ENCODE measurements around the gene ZNF48. TPM values are rescaled to one million over a fixed set of nuclear protein-coding genes. Genes with fewer than 3 reads are reported as not detected.

Gene ZNF48
- total and polyA plus RNA-seq, 2 donors (not counting 1 experiment from before 2014, with no cell fraction given): 3.2 to 7.3 TPM

- Histone ChIP-seq H3K27ac (ENCODE audit: insufficient read depth, low read length) (no peak overlapping the region), H2AFZ (ENCODE audit: low read length) (peak overlapping the region; percentile 82), H3K79me2 (ENCODE audit: control insufficient read depth, insufficient read depth, low read length) (no peaks in the 10 kb centered on the region), H4K20me1 (ENCODE audit: control insufficient read depth, extremely low read depth, insufficient read depth, low read length) (no peaks in the 10 kb centered on the region), H3K4me2 (ENCODE audit: extremely low read depth, insufficient read depth, low read length) (peak overlapping the region; percentile 51), H3K27me3 (ENCODE audit: control insufficient read depth, insufficient read depth, low read length) (no peaks in the 10 kb centered on the region), H3K4me3 (replicated peaks in 1 of 4; ENCODE audit: control extremely low read depth in 1 of 4, insufficient read depth in 1 of 4, low read depth in 3 of 4, low read length in 4 of 4) (peak overlapping the region in 3 of 4 experiments; percentile 51 to 59 (median 57)), H3K4me1 (ENCODE audit: control insufficient read depth, extremely low read depth, insufficient read depth, low read length) (no peaks in the 10 kb centered on the region), H3K9me3 (ENCODE audit: control insufficient read depth, insufficient read depth, low read depth, low read length) (no peaks in the 10 kb centered on the region), H3K36me3 (ENCODE audit: control insufficient read depth, insufficient read depth, low read length) (peaks cover 2% of the 10 kb centered on the region), H3K9ac (ENCODE audit: insufficient read depth, low read length) (no peak overlapping the region)
- no peak for TF ChIP-seq CTCF (conservative IDR thresholded peaks at IDR 0.05 in 1 of 2, IDR thresholded peaks at IDR 0.05 in 1 of 2; ENCODE audit: low read depth in 1 of 2, low read length in 2 of 2)
- TF ChIP-seq EZH2 (IDR thresholded peaks at IDR 0.05; ENCODE audit: low read length, missing control alignments): no peak
- no peak for DNase-seq (ENCODE audit: low read depth in 2 of 2)
These were observed 23.3 kb downstream of the ZNF48 start for GRCh38 chr16:30418350-30419181.

- Histone ChIP-seq H3K4me2 (ENCODE audit: extremely low read depth, insufficient read depth, low read length) (no peak overlapping the region), H3K4me3 (replicated peaks in 1 of 4; ENCODE audit: control extremely low read depth in 1 of 4, insufficient read depth in 1 of 4, low read depth in 3 of 4, low read length in 4 of 4) (no peak overlapping the region), H3K27me3 (ENCODE audit: control insufficient read depth, insufficient read depth, low read length) (no peaks in the 10 kb centered on the region), H3K9ac (ENCODE audit: insufficient read depth, low read length) (no peak overlapping the region), H3K36me3 (ENCODE audit: control insufficient read depth, insufficient read depth, low read length) (peaks cover 7% of the 10 kb centered on the region), H3K9me3 (ENCODE audit: control insufficient read depth, insufficient read depth, low read depth, low read length) (no peaks in the 10 kb centered on the region), H4K20me1 (ENCODE audit: control insufficient read depth, extremely low read depth, insufficient read depth, low read length) (no peaks in the 10 kb centered on the region), H3K4me1 (ENCODE audit: control insufficient read depth, extremely low read depth, insufficient read depth, low read length) (no peaks in the 10 kb centered on the region), H2AFZ (ENCODE audit: low read length) (no peak overlapping the region), H3K27ac (ENCODE audit: insufficient read depth, low read length) (no peak overlapping the region), H3K79me2 (ENCODE audit: control insufficient read depth, insufficient read depth, low read length) (no peaks in the 10 kb centered on the region)
- DNase-seq (ENCODE audit: low read depth in 2 of 2): no peak
- TF ChIP-seq EZH2 (IDR thresholded peaks at IDR 0.05; ENCODE audit: low read length, missing control alignments) (no peak), CTCF (conservative IDR thresholded peaks at IDR 0.05 in 1 of 2, IDR thresholded peaks at IDR 0.05 in 1 of 2; ENCODE audit: low read depth in 1 of 2, low read length in 2 of 2) (no peak)
These were observed 25.8 kb downstream of the ZNF48 start for GRCh38 chr16:30421010-30421409.

GRCh38 chr16:30428055-30428454 is 32.8 kb downstream of the ZNF48 start:
- Histone ChIP-seq H2AFZ (ENCODE audit: low read length) (no peak overlapping the region), H3K4me2 (ENCODE audit: extremely low read depth, insufficient read depth, low read length) (no peak overlapping the region), H4K20me1 (ENCODE audit: control insufficient read depth, extremely low read depth, insufficient read depth, low read length) (no peaks in the 10 kb centered on the region), H3K27ac (ENCODE audit: insufficient read depth, low read length) (no peak overlapping the region), H3K79me2 (ENCODE audit: control insufficient read depth, insufficient read depth, low read length) (peaks cover 6% of the 10 kb centered on the region), H3K9me3 (ENCODE audit: control insufficient read depth, insufficient read depth, low read depth, low read length) (no peaks in the 10 kb centered on the region), H3K27me3 (ENCODE audit: control insufficient read depth, insufficient read depth, low read length) (no peaks in the 10 kb centered on the region), H3K4me3 (replicated peaks in 1 of 4; ENCODE audit: control extremely low read depth in 1 of 4, insufficient read depth in 1 of 4, low read depth in 3 of 4, low read length in 4 of 4) (no peak overlapping the region), H3K4me1 (ENCODE audit: control insufficient read depth, extremely low read depth, insufficient read depth, low read length) (peaks cover 2% of the 10 kb centered on the region), H3K9ac (ENCODE audit: insufficient read depth, low read length) (no peak overlapping the region), H3K36me3 (ENCODE audit: control insufficient read depth, insufficient read depth, low read length) (peaks cover 9% of the 10 kb centered on the region)
- no peak for DNase-seq (ENCODE audit: low read depth in 2 of 2)
- TF ChIP-seq CTCF (conservative IDR thresholded peaks at IDR 0.05 in 1 of 2, IDR thresholded peaks at IDR 0.05 in 1 of 2; ENCODE audit: low read depth in 1 of 2, low read length in 2 of 2): no peak
- TF ChIP-seq EZH2 (IDR thresholded peaks at IDR 0.05; ENCODE audit: low read length, missing control alignments): no peak

Measured in fibroblast of lung (primary cell).